ENCODE results near the gene PSTPIP1.

Gene PSTPIP1

GRCh38 chr15:77070495-77071304 lies 75.8 kb downstream of the PSTPIP1 start, which contains the start of gene TSPAN3:
TSPAN3 (minus strand) TSS chr15:77071109; CDS start chr15:77070954, 155 bp downstream.
- DNase-seq (ENCODE audit: low read depth), result peak; percentile 87

GRCh38 chr15:77071305-77072223 lies 76.6 kb downstream of the PSTPIP1 start:
- no peak for DNase-seq (ENCODE audit: low read depth)

- no peak for DNase-seq (ENCODE audit: low read depth)
These were observed 79.4 kb downstream of the PSTPIP1 start for GRCh38 chr15:77074350-77074749.

- no peak for DNase-seq (ENCODE audit: low read depth)
These were observed 80.6 kb downstream of the PSTPIP1 start for GRCh38 chr15:77075528-77075927.

- no peak for DNase-seq (ENCODE audit: low read depth)
These were observed 81.5 kb downstream of the PSTPIP1 start for GRCh38 chr15:77076323-77076915.

- no peak for DNase-seq (ENCODE audit: low read depth)
These were observed 87.0 kb downstream of the PSTPIP1 start for GRCh38 chr15:77081971-77082370.

GRCh38 chr15:77083381-77084160 lies 88.6 kb downstream of the PSTPIP1 start:
- peak; percentile 30 for DNase-seq (ENCODE audit: low read depth)

GRCh38 chr15:77084436-77084835 lies 89.5 kb downstream of the PSTPIP1 start:
- no peak for DNase-seq (ENCODE audit: low read depth)

GRCh38 chr15:77085297-77085696 lies 90.4 kb downstream of the PSTPIP1 start:
- no peak for DNase-seq (ENCODE audit: low read depth)

All from activated T-helper 1 cell treated with Interleukin-2 at 50 U/mL for 16 hours (primary cell).